Panc1 (cell line): ENCODE measurements around the gene VPS50.
"Not testable (repeated sequence)": the region's sequence is repeated elsewhere in the genome, so short reads cannot be mapped to it uniquely, and the experiment has no call there.

ENCODE experiments used
- CTCF ChIP-seq: fragments of 450-650 bp; IDR thresholded peaks from 2 replicates; pipeline ENCODE4 v1.5.1; 2017; ENCODE audit warnings: mild to moderate bottlenecking
- POLR2AphosphoS5 ChIP-seq: IDR thresholded peaks from 2 replicates; pipeline ENCODE4 v1.6.1; 2012; ENCODE audit warnings: mild to moderate bottlenecking, low read depth, low read length, moderate library complexity
- TCF7L2 ChIP-seq: IDR thresholded peaks from 2 replicates; pipeline ENCODE4 v1.6.1; 2011; ENCODE audit warnings: mild to moderate bottlenecking, low read depth, low read length, inconsistent platforms

GRCh38 chr7:93326291-93326690, 94.1 kb downstream of the VPS50 start:
- not testable (repeated sequence) for TF ChIP-seq TCF7L2, POLR2AphosphoS5, CTCF
